Activated CD4-positive, CD25-positive, alpha-beta regulatory T cell treated with anti-CD3 and anti-CD28 coated beads, Interleukin-2, amount 50 U/mL, for 16 hours (primary cell): ENCODE data around the gene MPP3.
A peak's percentile ranks its signal among the peaks of the same experiment; 100 is the strongest.
"Not testable (repeated sequence)": the region's sequence is repeated elsewhere in the genome, so short reads cannot be mapped to it uniquely, and the experiment has no call there.

ENCODE experiments used
- DNase-seq: peaks from one replicate; pipeline ENCODE4 v3.0.0-alpha.2; 2020; ENCODE audit warnings: low read depth, low spot score

The MPP3 gene

GRCh38 chr17:43832976-43833829 is at the start of gene MPP3:
Gene MPP3 (minus strand): TSS chr17:43833146. CDS start chr17:43831906, 1,240 bp downstream.
- DNase-seq = no peak

GRCh38 chr17:43881758-43882505 is 49.0 kb upstream of the MPP3 start:
- no peak for DNase-seq

- DNase-seq = no peak
Observed at GRCh38 chr17:43881181-43881580, 48.2 kb upstream of the MPP3 start.

GRCh38 chr17:43880420-43880991 is 47.6 kb upstream of the MPP3 start:
- DNase-seq = peak; percentile 8

- no peak for DNase-seq
Observed at GRCh38 chr17:43879723-43880419, 46.9 kb upstream of the MPP3 start.

- DNase-seq = peak; percentile 21
Observed at GRCh38 chr17:43878260-43879175, 45.6 kb upstream of the MPP3 start.

GRCh38 chr17:43877451-43878155 is 44.7 kb upstream of the MPP3 start:
- no peak for DNase-seq

- DNase-seq = no peak
Observed at GRCh38 chr17:43877031-43877430, 44.1 kb upstream of the MPP3 start.

GRCh38 chr17:43875476-43876147 is 42.7 kb upstream of the MPP3 start:
- no peak for DNase-seq

GRCh38 chr17:43874293-43874692 is 41.3 kb upstream of the MPP3 start:
- DNase-seq = no peak

- DNase-seq = no peak
Observed at GRCh38 chr17:43873815-43874214, 40.9 kb upstream of the MPP3 start.

GRCh38 chr17:43873091-43873490 is 40.1 kb upstream of the MPP3 start:
- DNase-seq = no peak

GRCh38 chr17:43871946-43872690 is 39.2 kb upstream of the MPP3 start:
- no peak for DNase-seq

- not testable (repeated sequence) for DNase-seq
Observed at GRCh38 chr17:43869031-43869430, 36.1 kb upstream of the MPP3 start.

GRCh38 chr17:43868226-43868994 is 35.5 kb upstream of the MPP3 start:
- no peak for DNase-seq

- no peak for DNase-seq
Observed at GRCh38 chr17:43864161-43864984, 31.4 kb upstream of the MPP3 start.

GRCh38 chr17:43861960-43862359 is 29.0 kb upstream of the MPP3 start:
- no peak for DNase-seq
